GM19035 (cell line): ENCODE measurements around the gene RTCB.

Source experiments
- ATAC-seq: cut with Tn5 transposase; IDR thresholded peaks from one replicate; pipeline ENCODE4 v1.9.1; 2021; ENCODE audit not compliant: unreplicated experiment

The RTCB gene

GRCh38 chr22:32340411-32340810, 71.6 kb downstream of the RTCB start:
- no peak for ATAC-seq

- no peak for ATAC-seq
Measured at GRCh38 chr22:32339190-32340012, 72.6 kb downstream of the RTCB start.

- no peak for ATAC-seq
Measured at GRCh38 chr22:32338757-32339156, 73.3 kb downstream of the RTCB start.
